ENCODE measurements around the gene MACROD1. TPM values are rescaled to one million over a fixed set of nuclear protein-coding genes. Genes with fewer than 3 reads are reported as not detected.

The MACROD1 gene
- total and polyA plus RNA-seq, 2 of the 13 experiments (the other 11 are each of a cell fraction or from before 2014, with no cell fraction given), result 23.1 to 34.5 TPM

GRCh38 chr11:63974259-63975143, 191.4 kb downstream of the MACROD1 start, which contains the start of gene COX8A (continued):
- TF ChIP-seq, protein P1, sequence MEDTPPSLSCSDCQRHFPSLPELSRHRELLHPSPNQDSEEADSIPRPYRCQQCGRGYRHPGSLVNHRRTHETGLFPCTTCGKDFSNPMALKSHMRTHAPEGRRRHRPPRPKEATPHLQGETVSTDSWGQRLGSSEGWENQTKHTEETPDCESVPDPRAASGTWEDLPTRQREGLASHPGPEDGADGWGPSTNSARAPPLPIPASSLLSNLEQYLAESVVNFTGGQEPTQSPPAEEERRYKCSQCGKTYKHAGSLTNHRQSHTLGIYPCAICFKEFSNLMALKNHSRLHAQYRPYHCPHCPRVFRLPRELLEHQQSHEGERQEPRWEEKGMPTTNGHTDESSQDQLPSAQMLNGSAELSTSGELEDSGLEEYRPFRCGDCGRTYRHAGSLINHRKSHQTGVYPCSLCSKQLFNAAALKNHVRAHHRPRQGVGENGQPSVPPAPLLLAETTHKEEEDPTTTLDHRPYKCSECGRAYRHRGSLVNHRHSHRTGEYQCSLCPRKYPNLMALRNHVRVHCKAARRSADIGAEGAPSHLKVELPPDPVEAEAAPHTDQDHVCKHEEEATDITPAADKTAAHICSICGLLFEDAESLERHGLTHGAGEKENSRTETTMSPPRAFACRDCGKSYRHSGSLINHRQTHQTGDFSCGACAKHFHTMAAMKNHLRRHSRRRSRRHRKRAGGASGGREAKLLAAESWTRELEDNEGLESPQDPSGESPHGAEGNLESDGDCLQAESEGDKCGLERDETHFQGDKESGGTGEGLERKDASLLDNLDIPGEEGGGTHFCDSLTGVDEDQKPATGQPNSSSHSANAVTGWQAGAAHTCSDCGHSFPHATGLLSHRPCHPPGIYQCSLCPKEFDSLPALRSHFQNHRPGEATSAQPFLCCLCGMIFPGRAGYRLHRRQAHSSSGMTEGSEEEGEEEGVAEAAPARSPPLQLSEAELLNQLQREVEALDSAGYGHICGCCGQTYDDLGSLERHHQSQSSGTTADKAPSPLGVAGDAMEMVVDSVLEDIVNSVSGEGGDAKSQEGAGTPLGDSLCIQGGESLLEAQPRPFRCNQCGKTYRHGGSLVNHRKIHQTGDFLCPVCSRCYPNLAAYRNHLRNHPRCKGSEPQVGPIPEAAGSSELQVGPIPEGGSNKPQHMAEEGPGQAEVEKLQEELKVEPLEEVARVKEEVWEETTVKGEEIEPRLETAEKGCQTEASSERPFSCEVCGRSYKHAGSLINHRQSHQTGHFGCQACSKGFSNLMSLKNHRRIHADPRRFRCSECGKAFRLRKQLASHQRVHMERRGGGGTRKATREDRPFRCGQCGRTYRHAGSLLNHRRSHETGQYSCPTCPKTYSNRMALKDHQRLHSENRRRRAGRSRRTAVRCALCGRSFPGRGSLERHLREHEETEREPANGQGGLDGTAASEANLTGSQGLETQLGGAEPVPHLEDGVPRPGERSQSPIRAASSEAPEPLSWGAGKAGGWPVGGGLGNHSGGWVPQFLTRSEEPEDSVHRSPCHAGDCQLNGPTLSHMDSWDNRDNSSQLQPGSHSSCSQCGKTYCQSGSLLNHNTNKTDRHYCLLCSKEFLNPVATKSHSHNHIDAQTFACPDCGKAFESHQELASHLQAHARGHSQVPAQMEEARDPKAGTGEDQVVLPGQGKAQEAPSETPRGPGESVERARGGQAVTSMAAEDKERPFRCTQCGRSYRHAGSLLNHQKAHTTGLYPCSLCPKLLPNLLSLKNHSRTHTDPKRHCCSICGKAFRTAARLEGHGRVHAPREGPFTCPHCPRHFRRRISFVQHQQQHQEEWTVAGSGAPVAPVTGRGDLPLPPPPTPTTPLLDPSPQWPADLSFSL (CRISPR knock-in tag; IDR thresholded peaks at IDR 0.05), result no peak
- peak; percentile 55 for TF ChIP-seq XRCC5 (optimal IDR thresholded peaks at IDR 0.05; ENCODE audit: low read length)
- TF ChIP-seq CEBPG (CRISPR knock-in tag; IDR thresholded peaks at IDR 0.05), result peak; percentile 83
- no peak for TF ChIP-seq ZSCAN29 (CRISPR knock-in tag; conservative IDR thresholded peaks at IDR 0.05)
- TF ChIP-seq KDM5B (CRISPR knock-in tag; IDR thresholded peaks at IDR 0.05; ENCODE audit: borderline replicate concordance), result peak; percentile 70; the same call in 1 of the 2 replicates
- TF ChIP-seq, protein P2, sequence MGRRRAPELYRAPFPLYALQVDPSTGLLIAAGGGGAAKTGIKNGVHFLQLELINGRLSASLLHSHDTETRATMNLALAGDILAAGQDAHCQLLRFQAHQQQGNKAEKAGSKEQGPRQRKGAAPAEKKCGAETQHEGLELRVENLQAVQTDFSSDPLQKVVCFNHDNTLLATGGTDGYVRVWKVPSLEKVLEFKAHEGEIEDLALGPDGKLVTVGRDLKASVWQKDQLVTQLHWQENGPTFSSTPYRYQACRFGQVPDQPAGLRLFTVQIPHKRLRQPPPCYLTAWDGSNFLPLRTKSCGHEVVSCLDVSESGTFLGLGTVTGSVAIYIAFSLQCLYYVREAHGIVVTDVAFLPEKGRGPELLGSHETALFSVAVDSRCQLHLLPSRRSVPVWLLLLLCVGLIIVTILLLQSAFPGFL (CRISPR knock-in tag; IDR thresholded peaks at IDR 0.05), result no peak; the same call in 1 of the 2 replicates
- TF ChIP-seq ZMYM2 (CRISPR knock-in tag; IDR thresholded peaks at IDR 0.05), result peak; percentile 83
- TF ChIP-seq DNMT1 (CRISPR knock-in tag; IDR thresholded peaks at IDR 0.05), result no peak
- TF ChIP-seq, protein P3, sequence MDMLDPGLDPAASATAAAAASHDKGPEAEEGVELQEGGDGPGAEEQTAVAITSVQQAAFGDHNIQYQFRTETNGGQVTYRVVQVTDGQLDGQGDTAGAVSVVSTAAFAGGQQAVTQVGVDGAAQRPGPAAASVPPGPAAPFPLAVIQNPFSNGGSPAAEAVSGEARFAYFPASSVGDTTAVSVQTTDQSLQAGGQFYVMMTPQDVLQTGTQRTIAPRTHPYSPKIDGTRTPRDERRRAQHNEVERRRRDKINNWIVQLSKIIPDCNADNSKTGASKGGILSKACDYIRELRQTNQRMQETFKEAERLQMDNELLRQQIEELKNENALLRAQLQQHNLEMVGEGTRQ (IDR thresholded peaks at IDR 0.05; ENCODE audit: low read depth, low read length), result no peak
- TF ChIP-seq, protein P3 (CRISPR knock-in tag; IDR thresholded peaks at IDR 0.05; ENCODE audit: borderline replicate concordance), result no peak; the same call in 1 of the 2 replicates
- no peak for TF ChIP-seq SIN3B (IDR thresholded peaks at IDR 0.05; ENCODE audit: low read length)
- TF ChIP-seq STAT5B (CRISPR knock-in tag; IDR thresholded peaks at IDR 0.05), result no peak
- TF ChIP-seq ZNF33A (CRISPR knock-in tag; IDR thresholded peaks at IDR 0.05; ENCODE audit: borderline replicate concordance), result no peak
- TF ChIP-seq ZNF44 (CRISPR knock-in tag; IDR thresholded peaks at IDR 0.05), result peak; percentile 92
- TF ChIP-seq CENPT (CRISPR knock-in tag; IDR thresholded peaks at IDR 0.05; ENCODE audit: low read depth), result no peak
- peak; percentile 83 for TF ChIP-seq ZNF7 (CRISPR knock-in tag; IDR thresholded peaks at IDR 0.05)
- TF ChIP-seq SNAI1 (CRISPR knock-in tag; IDR thresholded peaks at IDR 0.05; ENCODE audit: borderline replicate concordance), result no peak
- TF ChIP-seq ZSCAN5A (CRISPR knock-in tag; IDR thresholded peaks at IDR 0.05; ENCODE audit: borderline replicate concordance), result peak; percentile 76; the same call in 1 of the 2 replicates

Data from HepG2 (cell line).